B cell (primary cell): ENCODE results near the gene CYFIP2. TPM values are rescaled to one million over a fixed set of nuclear protein-coding genes. Genes with fewer than 3 reads are reported as not detected.

Experiments
- ATAC-seq: fragments of 200-7000 bp; cut with Tn5 transposase; one replicate; pipeline ENCODE4 v1.10.0; 2021; ENCODE audit warnings: low read depth, mild to moderate bottlenecking, moderate number of reproducible peaks, moderate library complexity
- CTCF ChIA-PET: fragments of 350-600 bp; sonication (Branson Sonifier 250); formaldehyde crosslinking; loops from one replicate; lab custom pipeline; 2021; ENCODE audit warnings: antibody characterized with exemption, inconsistent platforms; lab: Charles Lee
- POLR2A ChIA-PET: fragments of 350-600 bp; sonication (Branson Sonifier 250); formaldehyde crosslinking; loops from one replicate; lab custom pipeline; 2021; ENCODE audit warnings: antibody characterized with exemption; lab: Charles Lee
- DNase-seq: peaks from one replicate; pipeline ENCODE4 v3.0.0; 2013
- H2AFZ ChIP-seq: 2 replicates; pipeline ENCODE4 v1.6.1; 2012; ENCODE audit warnings: mild to moderate bottlenecking, low read depth, low read length; ENCODE audit not compliant: insufficient read depth, poor library complexity, severe bottlenecking
- H3K27ac ChIP-seq, 2 donors: 1 replicate in 1 of 2; 2 replicates in 1 of 2; pipeline ENCODE4 v1.5.1; 2012 to 2013; ENCODE audit warnings: low read length in 2 of 2, mild to moderate bottlenecking in 2 of 2, moderate library complexity in 1 of 2
- H3K27me3 ChIP-seq, 4 experiments: fragments of 200-600 bp in 1 of 4; sonication (generic) in 1 of 4; replicated peaks in 1 of 4; 1 replicate in 2 of 4; 2 replicates in 2 of 4; pipeline versions ENCODE4 v1.6.1 to v1.7.0; 2013 to 2016; ENCODE audit warnings: low read length in 3 of 4, mild to moderate bottlenecking in 2 of 4, mixed read lengths in 1 of 4, moderate library complexity in 1 of 4; ENCODE audit not compliant: insufficient read depth in 4 of 4, control insufficient read depth in 3 of 4; ENCODE audit errors: control extremely low read depth in 1 of 4
- H3K36me3 ChIP-seq, 2 experiments: replicated peaks in 1 of 2; 1 replicate in 1 of 2; 2 replicates in 1 of 2; pipeline versions ENCODE4 v1.6.1 to v1.7.1; 2013; ENCODE audit warnings: low read length in 1 of 2; ENCODE audit not compliant: insufficient read depth in 2 of 2, control insufficient read depth in 1 of 2; ENCODE audit errors: control extremely low read depth in 1 of 2, extremely low read depth in 1 of 2
- H3K4me1 ChIP-seq, 2 donors: fragments of 200-600 bp in 1 of 2; sonication (generic) in 1 of 2; 1 replicate in 1 of 2; 2 replicates in 1 of 2; pipeline versions ENCODE4 v1.5.1 to v1.6.1; 2013 to 2017; ENCODE audit warnings: low read length in 2 of 2; ENCODE audit not compliant: control insufficient read depth in 2 of 2, insufficient read depth in 2 of 2
- H3K4me2 ChIP-seq: replicated peaks from 2 replicates; pipeline ENCODE3; 2012; ENCODE audit warnings: mild to moderate bottlenecking, low read depth, low read length; ENCODE audit not compliant: poor library complexity, severe bottlenecking
- H3K4me3 ChIP-seq, 5 experiments: fragments of 200-600 bp in 1 of 5; sonication (generic) in 1 of 5; 1 replicate in 3 of 5; 2 replicates in 2 of 5; pipeline versions ENCODE4 v1.5.1 to v1.7.0; 2011 to 2016; ENCODE audit warnings: low read length in 4 of 5, mild to moderate bottlenecking in 4 of 5, low read depth in 2 of 5, control low read depth in 1 of 5, moderate library complexity in 1 of 5; ENCODE audit not compliant: insufficient read depth in 1 of 5; ENCODE audit errors: control extremely low read depth in 1 of 5, extremely low read depth in 1 of 5
- H3K79me2 ChIP-seq: fragments of 200-600 bp; sonication (generic); one replicate; pipeline ENCODE4 v1.6.0; 2016; ENCODE audit warnings: low read length; ENCODE audit not compliant: control insufficient read depth, insufficient read depth
- H3K9ac ChIP-seq: fragments of 200-600 bp; sonication (generic); 2 replicates; pipeline ENCODE4 v1.6.1; 2017; ENCODE audit warnings: mild to moderate bottlenecking, low read length, moderate library complexity
- H3K9me3 ChIP-seq, 3 donors: one replicate each; pipeline versions ENCODE4 v1.6.1 to v1.7.1; 2013; ENCODE audit warnings: low read length in 2 of 3; ENCODE audit not compliant: control insufficient read depth in 2 of 3, insufficient read depth in 1 of 3; ENCODE audit errors: control extremely low read depth in 1 of 3
- H4K20me1 ChIP-seq: 2 replicates; pipeline ENCODE4 v1.6.0; 2012; ENCODE audit warnings: mild to moderate bottlenecking, low read length; ENCODE audit not compliant: insufficient read depth, control insufficient read depth, poor library complexity, severe bottlenecking
- H3K27ac Mint-ChIP-seq: one replicate; pipeline ENCODE4 v1.8.0; 2021; ENCODE audit warnings: mixed read lengths
- H3K27me3 Mint-ChIP-seq: one replicate; pipeline ENCODE4 v1.8.0; 2021; ENCODE audit warnings: mixed read lengths
- H3K4me1 Mint-ChIP-seq: one replicate; pipeline ENCODE4 v1.8.0; 2021; ENCODE audit warnings: mixed read lengths
- H3K4me3 Mint-ChIP-seq: one replicate; pipeline ENCODE4 v1.8.0; 2021; ENCODE audit warnings: mixed read lengths
- H3K9me3 Mint-ChIP-seq: one replicate; pipeline ENCODE4 v1.8.0; 2022; ENCODE audit warnings: mixed read lengths; ENCODE audit not compliant: insufficient read depth
- EZH2 ChIP-seq: IDR thresholded peaks from 2 replicates; pipeline ENCODE4 v1.6.1; 2012; ENCODE audit warnings: borderline replicate concordance, low read depth, mild to moderate bottlenecking, moderate library complexity, low read length; ENCODE audit not compliant: insufficient read depth, poor library complexity, severe bottlenecking
- WGBS: methylation state at CpG from one replicate; pipeline ENCODE4 v1.1.5; 2013; ENCODE audit warnings: missing lambda C conversion rate; ENCODE audit not compliant: insufficient coverage; 5-methylcytosine and 5-hydroxymethylcytosine counted together
- intact Hi-C: fragments of 100-400 bp; cut with micrococcal nuclease; formaldehyde crosslinking; loops from one replicate; pipeline ENCODE4 v1.10.0; 2022
- polyA plus RNA-seq: library from polyadenylated mRNA; depleted of rRNA; stranded (reverse); fragments of >200 nt; gene quantifications from 2 replicates; pipeline ENCODE4 v1.2.3, GENCODE V29; 2012
- total RNA-seq, 2 donors: library from RNA; stranded (reverse); fragments of 120-200 nt in 1 of 2; gene quantifications; 1 replicate in 1 of 2; 2 replicates in 1 of 2; pipeline versions ENCODE4 v1.2.3 to v1.2.4, GENCODE V29; 2013 to 2022
- TF ChIP-seq, protein P1 (sequence below): fragments of 200-600 bp; IDR thresholded peaks from one replicate; pipeline ENCODE4 v1.8.0; 2022; ENCODE audit warnings: antibody characterized with exemption, mild to moderate bottlenecking

CYFIP2 gene
- total and polyA plus RNA-seq, 2 donors (not counting 1 experiment from before 2014, with no cell fraction given) = 231 to 663 TPM

GRCh38 chr5:157278319-157279037 lies 12.6 kb downstream of the CYFIP2 start:
- Histone ChIP-seq H2AFZ (no peak overlapping the region), H3K27ac (peak overlapping the region in 1 of 2 donors; percentile 44), H3K27me3 (no peaks in the 10 kb centered on the region), H3K9me3 (peaks cover 0 to 5% (median 1%) of the 10 kb centered on the region in 3 donors), H4K20me1 (peaks cover 26% of the 10 kb centered on the region), H3K79me2 (peaks cover 98% of the 10 kb centered on the region), H3K4me3 (no peak overlapping the region), H3K36me3 (peaks cover 0 to 2% of the 10 kb centered on the region in 2 experiments), H3K4me2 (no peak overlapping the region), H3K4me1 (peaks cover 55 to 82% of the 10 kb centered on the region in 2 donors), H3K9ac (no peak overlapping the region)
- no peak for TF ChIP-seq EZH2
- TF ChIP-seq, protein P1, sequence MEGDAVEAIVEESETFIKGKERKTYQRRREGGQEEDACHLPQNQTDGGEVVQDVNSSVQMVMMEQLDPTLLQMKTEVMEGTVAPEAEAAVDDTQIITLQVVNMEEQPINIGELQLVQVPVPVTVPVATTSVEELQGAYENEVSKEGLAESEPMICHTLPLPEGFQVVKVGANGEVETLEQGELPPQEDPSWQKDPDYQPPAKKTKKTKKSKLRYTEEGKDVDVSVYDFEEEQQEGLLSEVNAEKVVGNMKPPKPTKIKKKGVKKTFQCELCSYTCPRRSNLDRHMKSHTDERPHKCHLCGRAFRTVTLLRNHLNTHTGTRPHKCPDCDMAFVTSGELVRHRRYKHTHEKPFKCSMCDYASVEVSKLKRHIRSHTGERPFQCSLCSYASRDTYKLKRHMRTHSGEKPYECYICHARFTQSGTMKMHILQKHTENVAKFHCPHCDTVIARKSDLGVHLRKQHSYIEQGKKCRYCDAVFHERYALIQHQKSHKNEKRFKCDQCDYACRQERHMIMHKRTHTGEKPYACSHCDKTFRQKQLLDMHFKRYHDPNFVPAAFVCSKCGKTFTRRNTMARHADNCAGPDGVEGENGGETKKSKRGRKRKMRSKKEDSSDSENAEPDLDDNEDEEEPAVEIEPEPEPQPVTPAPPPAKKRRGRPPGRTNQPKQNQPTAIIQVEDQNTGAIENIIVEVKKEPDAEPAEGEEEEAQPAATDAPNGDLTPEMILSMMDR = no peak
- ATAC-seq (no peak), DNase-seq (no peak)
- Mint-ChIP-seq H3K27ac (peak overlapping the region; percentile 47), H3K27me3 (no peaks in the 10 kb centered on the region), H3K4me3 (no peak overlapping the region), H3K4me1 (peaks cover 85% of the 10 kb centered on the region), H3K9me3 (no peaks in the 10 kb centered on the region)
- no CpG with 5 or more reads among the region's 2 CpGs for WGBS
- ChIA-PET POLR2A (no interaction called here), CTCF (interaction anchor here (0.8 to 2.2 kb wide), 5 partner anchors 9 to 35 kb away, joined by 3 to 11 read pairs (median 4); no protein-coding TSS in a partner anchor)
- intact Hi-C loops = no loop called here
